Vagina (tissue), 2 donors: ENCODE results near the gene LOXL4.

ENCODE experiments used
- CTCF ChIP-seq, 3 experiments: fragments of 450-650 bp in 2 of 3; fragments of 200-600 bp in 1 of 3; sonication (generic) in 1 of 3; IDR thresholded peaks; one replicate each; pipeline ENCODE4 v1.5.1; 2017 to 2019; ENCODE audit warnings: antibody characterized with exemption in 3 of 3, mild to moderate bottlenecking in 2 of 3, moderate library complexity in 2 of 3
- POLR2A ChIP-seq, 2 donors: fragments of 450-650 bp; IDR thresholded peaks; one replicate each; pipeline ENCODE4 v1.6.1; 2017; ENCODE audit warnings: antibody characterized with exemption in 2 of 2, mild to moderate bottlenecking in 2 of 2, moderate library complexity in 2 of 2

GRCh38 chr10:98300526-98301229 lies 32.7 kb upstream of the LOXL4 start:
- TF ChIP-seq CTCF (IDR thresholded peaks at IDR 0.05) (no peak), POLR2A (IDR thresholded peaks at IDR 0.05) (no peak)
